Ecto neural progenitor cell (in vitro differentiated cells): ENCODE data around the gene JDP2.

Source experiments
- DNase-seq: peaks from one replicate; pipeline ENCODE4 v3.0.0-alpha.2; 2018; ENCODE audit warnings: low spot score

JDP2 gene

DNA sequence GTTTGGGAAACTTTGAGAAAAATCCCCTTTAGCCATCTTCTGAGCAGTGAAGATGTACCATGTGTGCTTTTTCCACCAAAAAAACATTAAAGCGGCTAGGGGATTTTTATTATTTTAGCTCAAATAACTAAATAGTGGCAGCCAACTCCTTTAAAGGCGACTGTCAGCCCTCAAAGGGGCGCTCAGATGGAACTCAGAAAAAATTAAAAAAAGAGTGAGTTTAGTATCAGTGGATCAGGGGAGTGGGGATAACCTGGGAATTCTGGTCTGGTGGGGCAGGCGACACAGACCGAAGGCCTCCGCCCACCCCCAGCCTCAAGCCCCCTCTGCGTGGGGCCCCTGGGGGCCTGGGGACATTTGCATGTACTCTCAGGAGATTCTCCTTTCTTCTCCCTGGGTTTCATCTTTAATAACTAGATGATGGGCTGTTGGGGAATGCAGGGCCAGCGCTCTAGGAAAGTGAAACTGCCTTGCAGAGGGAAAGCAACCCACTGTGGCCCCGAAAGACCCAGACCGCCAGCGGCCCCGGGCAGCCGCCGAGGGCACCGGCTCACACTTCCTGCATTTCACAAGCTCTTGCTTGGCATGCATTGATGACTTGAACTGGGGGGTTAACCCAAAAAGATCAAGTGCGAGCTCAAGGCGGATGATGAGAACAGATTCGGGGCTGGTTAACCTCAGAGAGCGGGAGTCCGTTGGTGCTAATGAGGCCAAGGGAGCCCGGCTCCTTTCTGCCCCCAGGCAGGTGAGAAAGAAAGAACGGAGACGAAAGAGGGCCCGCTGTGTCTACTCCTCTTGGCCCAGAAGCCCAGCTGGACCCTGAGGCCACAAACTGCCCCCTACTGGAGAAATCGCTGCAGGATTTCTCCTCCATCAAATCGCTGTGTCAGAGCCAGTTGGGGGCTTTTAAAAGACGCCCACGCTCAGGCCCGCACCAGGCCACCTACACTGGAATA lies 87.1 kb downstream of the JDP2 start:
- no peak for DNase-seq

DNA sequence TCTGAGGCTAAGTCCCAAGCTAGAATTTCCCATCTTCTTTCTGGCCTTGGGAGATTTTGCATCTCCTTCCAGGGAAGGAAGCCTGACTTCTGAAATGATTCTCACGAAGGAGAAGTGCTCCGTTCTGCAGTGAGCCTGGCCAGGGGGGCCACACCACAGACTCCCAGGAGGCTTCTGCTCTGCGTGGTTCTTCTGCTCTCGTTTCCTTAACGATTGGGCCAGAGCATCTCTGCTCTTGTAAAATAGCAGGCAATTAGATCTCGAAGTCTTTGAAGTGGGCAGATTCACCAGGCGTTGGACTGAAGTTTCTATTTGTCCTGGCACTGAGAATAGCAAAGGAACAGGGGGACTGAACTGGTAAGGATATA lies 87.8 kb downstream of the JDP2 start:
- DNase-seq, result no peak

DNA sequence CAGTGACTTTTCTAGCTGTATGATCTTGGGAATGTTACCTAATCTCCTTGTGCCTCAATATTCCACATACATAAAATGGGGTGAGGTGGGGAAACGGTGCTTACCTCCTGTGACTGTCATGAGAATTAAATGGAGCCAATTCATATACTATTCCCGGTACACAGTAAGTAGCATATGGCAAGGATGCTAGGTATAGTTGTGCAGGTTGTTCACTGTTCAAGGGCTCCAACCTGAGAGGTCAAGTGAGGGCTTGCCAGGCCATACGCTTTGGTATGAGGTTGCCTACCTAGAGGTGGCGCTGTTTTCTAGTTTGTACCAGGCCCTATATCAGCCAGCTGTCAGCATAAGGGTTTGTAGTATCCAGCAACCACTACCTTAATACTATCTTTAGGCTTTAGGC lies 90.8 kb downstream of the JDP2 start:
- DNase-seq, result no peak

DNA sequence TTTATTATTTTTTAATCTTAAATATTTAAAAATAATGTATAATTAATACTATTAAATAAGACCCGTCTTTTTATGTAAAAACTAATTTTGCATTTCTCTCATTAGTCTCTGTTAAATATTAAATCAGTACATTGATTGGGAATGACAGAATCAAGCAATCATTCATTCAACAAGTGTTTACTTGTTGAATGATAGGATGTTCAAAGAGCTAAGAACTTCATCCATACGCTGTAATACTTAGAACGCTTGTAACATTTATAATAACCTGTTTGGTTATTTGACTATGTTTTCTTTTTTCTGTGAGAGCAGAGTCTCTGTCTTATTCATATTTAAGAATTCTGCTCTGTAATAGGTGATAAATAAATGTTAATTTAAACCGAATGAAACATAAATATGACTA lies 91.6 kb downstream of the JDP2 start:
- DNase-seq, result no peak

DNA sequence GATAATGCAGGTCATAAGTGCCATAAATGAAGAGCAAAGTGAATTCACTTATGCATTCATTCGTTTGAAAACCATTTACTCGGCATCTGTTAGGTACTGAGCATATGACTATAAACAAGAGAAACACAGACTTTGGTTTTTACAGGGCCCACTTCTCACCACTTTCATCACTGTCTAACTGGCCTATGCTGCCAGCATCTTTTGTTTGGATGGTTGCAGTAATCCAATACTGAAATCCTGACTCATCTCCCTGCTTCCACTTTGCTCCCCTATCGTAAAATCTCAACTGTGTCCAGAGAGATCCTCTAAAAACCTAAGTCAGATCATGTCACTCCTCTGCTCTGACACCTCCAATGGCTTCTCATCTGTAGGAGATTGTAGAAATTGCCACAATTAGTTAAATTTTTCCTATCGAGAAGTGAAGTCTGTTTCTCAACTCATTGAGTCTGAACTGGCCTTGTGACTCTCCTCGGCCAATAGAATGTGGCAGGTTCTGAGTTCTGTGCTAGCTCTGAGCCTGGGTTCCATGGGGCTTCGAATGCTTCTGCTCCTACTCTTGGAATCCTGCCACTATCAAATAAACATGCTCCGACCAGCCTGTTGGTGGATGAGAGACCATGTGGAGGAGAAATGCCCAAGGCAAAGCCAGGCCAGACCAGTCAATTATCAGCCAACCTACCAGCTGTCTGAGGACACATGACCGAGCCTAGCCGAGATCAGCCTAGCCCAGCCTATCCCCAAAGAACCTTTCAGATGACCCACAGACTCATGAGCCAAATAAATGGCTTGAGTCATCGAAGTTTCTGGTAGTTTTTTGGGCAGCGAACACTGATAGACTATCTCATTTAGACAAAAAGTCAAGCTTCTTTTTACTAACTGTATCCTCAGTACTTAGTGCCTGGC lies 92.3 kb downstream of the JDP2 start:
- no peak for DNase-seq

DNA sequence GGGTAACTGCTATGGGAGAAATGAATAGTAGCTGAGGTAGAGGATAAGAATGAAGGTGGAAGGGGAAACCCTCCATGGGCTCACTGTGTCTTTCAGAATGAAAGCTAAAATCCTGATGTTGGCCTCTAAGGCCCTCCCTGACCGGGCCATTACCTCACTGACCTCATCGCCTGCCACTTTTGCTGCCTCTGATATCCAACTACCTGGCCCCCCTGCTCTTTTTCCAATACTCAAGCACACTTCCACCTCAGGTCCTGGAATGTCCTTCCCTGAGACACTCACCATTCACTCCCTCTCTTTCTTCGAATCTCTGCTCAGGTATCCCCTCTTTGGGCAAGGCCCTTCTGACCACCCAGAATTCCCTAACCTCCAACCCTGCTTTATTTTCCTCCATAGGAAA lies 93.0 kb downstream of the JDP2 start:
- DNase-seq, result no peak

DNA sequence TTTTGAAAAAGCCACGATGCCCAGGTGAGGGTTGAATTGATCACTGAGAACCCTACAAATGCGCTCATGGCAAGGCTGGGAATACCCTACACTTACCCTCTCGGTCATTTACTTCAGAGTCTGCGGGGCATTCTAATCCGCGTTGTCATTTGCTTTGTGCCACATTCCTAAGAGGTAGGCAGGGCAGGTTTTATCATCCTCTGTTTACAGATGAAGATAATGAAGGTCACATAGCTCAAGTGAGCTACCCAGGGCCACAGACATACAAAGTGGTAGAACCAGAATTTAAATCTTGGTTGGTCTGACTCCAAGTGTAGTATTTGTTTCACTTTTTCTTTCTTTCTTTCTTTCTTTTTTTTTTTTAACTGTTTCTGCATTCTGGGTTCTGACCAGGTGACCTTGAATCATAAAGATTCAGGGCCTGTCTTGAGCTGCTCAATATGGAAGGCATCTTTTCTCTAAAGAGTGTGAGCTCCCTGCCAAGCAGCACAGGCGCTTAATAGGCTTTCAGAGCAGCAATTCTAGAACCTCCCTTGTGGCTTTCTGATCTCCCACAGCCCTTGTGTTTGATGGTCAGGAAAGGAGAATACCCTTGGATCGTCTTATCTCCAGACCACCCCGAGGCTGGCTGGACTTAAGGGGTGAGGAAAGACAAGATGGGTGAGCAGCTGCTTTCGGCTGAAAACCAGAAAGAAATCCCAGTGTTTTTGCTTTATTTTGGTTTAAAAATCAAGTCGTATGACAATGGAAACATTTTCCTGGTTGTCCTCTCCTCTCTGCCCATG lies 93.8 kb downstream of the JDP2 start:
- DNase-seq, result no peak

DNA sequence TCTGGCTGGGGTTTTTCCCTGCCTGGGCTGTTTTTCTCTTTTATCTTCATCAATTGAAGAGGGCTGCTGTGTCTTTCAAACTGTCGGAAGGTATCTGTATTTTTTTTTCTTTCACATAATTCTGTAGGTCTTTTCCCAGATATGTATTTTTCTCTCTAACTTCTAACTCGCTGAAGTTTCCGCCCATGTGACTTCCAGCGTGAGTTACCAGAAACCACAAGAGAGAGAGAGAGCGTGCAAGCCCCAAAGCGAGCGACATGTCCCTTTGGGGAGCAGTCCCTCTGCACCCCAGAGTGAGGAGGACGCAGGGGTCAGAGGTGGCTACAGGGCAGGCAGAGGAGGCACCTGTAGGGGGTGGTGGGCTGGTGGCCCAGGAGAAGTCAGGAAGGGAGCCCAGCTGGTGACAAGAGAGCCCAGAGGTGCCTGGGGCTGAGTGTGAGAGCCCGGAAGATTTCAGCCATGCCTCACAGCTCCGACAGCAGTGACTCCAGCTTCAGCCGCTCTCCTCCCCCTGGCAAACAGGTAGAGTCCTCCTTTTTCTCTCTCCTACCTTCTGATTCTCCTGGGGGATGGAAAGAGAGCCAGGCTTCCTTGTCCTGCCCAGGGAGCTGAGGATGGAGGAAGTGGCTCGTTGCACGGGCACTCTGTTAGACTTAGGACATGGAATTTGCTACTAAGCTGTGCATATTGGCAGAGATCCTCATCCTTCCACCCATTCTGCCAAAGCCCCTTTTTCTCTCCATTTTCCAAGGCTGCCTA lies 94.6 kb downstream of the JDP2 start, which contains the start of gene BATF:
BATF (plus strand) TSS at position 246 of the 759 bp plus-strand sequence; CDS start at position 460, 214 bp downstream.
- no peak for DNase-seq

DNA sequence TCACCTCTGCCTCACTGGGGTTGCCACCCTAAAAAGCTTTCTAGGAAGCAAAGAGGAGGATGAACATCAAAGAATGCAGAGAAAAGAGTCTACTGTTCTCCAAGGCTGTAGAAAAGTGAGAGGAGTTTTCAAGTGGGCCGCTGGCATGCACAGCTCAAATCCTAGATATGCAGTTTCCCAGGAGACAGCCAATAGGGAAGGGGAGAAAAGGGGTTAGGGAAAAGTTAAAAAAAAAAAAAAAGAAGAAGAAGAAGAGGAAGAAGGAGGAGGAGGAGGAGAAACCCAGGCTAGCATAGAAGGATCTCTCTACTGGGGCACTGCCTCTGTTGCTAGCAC lies 95.1 kb downstream of the JDP2 start:
- no peak for DNase-seq
